Measurements from ENCODE around the gene RHOV. TPM values are rescaled to one million over a fixed set of nuclear protein-coding genes. Genes with fewer than 3 reads are reported as not detected.

The RHOV gene
- total and polyA plus RNA-seq, 2 of the 4 experiments (the other 2 are of a cell fraction), result 0.10 TPM; not detected in 1

GRCh38 chr15:40867199-40867598 is 6.8 kb downstream of the RHOV start:
- H2BK20ac ChIP-seq (ENCODE audit: low read depth, low read length), result no peak overlapping the region
- H2AK9ac ChIP-seq (replicated peaks; ENCODE audit: low read depth, low read length, poor library complexity), result no peak overlapping the region
- H3K14ac ChIP-seq (replicated peaks; ENCODE audit: low read depth, low read length), result no peak overlapping the region
- dilution Hi-C loops (cut with HindIII; ENCODE audit: low sequenced_read_pairs, unreplicated experiment) (no loop called here), in situ Hi-C loops (cut with MboI; ENCODE audit: low sequenced_read_pairs) (no loop called here), intact Hi-C loops (cut with micrococcal nuclease) (no loop called here)
- peaks cover 23% of the 10 kb centered on the region for H3K27me3 ChIP-seq (ENCODE audit: control insufficient read depth, insufficient read depth, low read length)
- ChIA-PET POLR2A (ENCODE audit: unreplicated experiment) (no interaction called here), CTCF (no interaction called here)
- H4K20me1 ChIP-seq (ENCODE audit: insufficient read depth, low read length), result no peaks in the 10 kb centered on the region
- H3K23ac ChIP-seq (ENCODE audit: low read depth, low read length), result no peak overlapping the region
- no peak overlapping the region for H3K56ac ChIP-seq (ENCODE audit: extremely low read depth, insufficient read depth, low read length)
- H3K9ac ChIP-seq (ENCODE audit: low read depth, low read length), result no peak overlapping the region
- no peak for ATAC-seq (ENCODE audit: low read depth)
- H3K4me1 ChIP-seq (ENCODE audit: control insufficient read depth, insufficient read depth, low read length), result 0 out of 2 replicates have a peak, but pooled peaks cover 1% of the 10 kb centered on the region
- no peak overlapping the region for H4K5ac ChIP-seq (ENCODE audit: low read depth, low read length)
- H2AFZ ChIP-seq (replicated peaks; ENCODE audit: low read length, poor library complexity), result no peak overlapping the region
- no peak overlapping the region for H2AK5ac ChIP-seq (ENCODE audit: low read depth, low read length)
- H3K4me3 ChIP-seq (ENCODE audit: insufficient read depth, low read depth, low read length), result no peak overlapping the region
- H4K91ac ChIP-seq (ENCODE audit: insufficient read depth, low read depth, low read length), result no peak overlapping the region
- H3K4me2 ChIP-seq (ENCODE audit: low read depth, low read length), result no peak overlapping the region
- no CpG with 5 or more reads among the region's 4 CpGs for WGBS, 2 experiments (ENCODE audit: extremely low coverage in 2 of 2, insufficient read length in 1 of 2)
- H3K79me1 ChIP-seq (ENCODE audit: low read depth in 1 of 2, low read length in 2 of 2), result no peaks in the 10 kb centered on the region
- H3K4ac ChIP-seq (ENCODE audit: low read depth, low read length), result no peak overlapping the region
- no peak overlapping the region for H3K18ac ChIP-seq (ENCODE audit: low read depth, low read length)
- H3K9me3 ChIP-seq (ENCODE audit: control insufficient read depth, insufficient read depth, low read length), result no peaks in the 10 kb centered on the region
- H4K8ac ChIP-seq (ENCODE audit: low read depth in 2 of 2, low read length in 2 of 2), result no peak overlapping the region
- H2BK5ac ChIP-seq (ENCODE audit: low read depth, low read length, poor library complexity, severe bottlenecking), result no peak overlapping the region
- no peak overlapping the region for H2BK15ac ChIP-seq (ENCODE audit: low read depth, low read length)
- no peak for DNase-seq
- no peak overlapping the region for H3K27ac ChIP-seq (ENCODE audit: insufficient read depth, low read length)
- no peaks in the 10 kb centered on the region for H3K9me1 ChIP-seq (ENCODE audit: insufficient read depth, low read length)
- H2BK120ac ChIP-seq (ENCODE audit: low read depth, low read length), result no peak overlapping the region
- TF ChIP-seq FOS (IDR thresholded peaks at IDR 0.05; ENCODE audit: low read depth, low read length) (no peak), MAFK (IDR thresholded peaks at IDR 0.05; ENCODE audit: low read depth, low read length) (peak; percentile 67), SMC3 (IDR thresholded peaks at IDR 0.05; ENCODE audit: low read depth, low read length) (no peak), POLR2A (IDR thresholded peaks at IDR 0.05; ENCODE audit: low read depth, low read length) (no peak), RCOR1 (IDR thresholded peaks at IDR 0.05; ENCODE audit: insufficient replicate concordance, low read length) (no peak)
- BruUV-seq (replicated peaks), result no TSS peak
- no peaks in the 10 kb centered on the region for H3K36me3 ChIP-seq (ENCODE audit: control insufficient read depth, insufficient read depth, low read length)

Data from IMR-90 (cell line).